Measurements from ENCODE around the gene MR1.

Gene MR1

GRCh38 chr1:181015251-181015615, 18.6 kb upstream of the MR1 start:
- H3K4me3 ChIP-seq (ENCODE audit: low read depth, low read length) = no peak overlapping the region
- TF ChIP-seq POLR2A (IDR thresholded peaks at IDR 0.05; ENCODE audit: extremely low read depth, insufficient read length) = no peak
- TF ChIP-seq MYC (IDR thresholded peaks at IDR 0.05; ENCODE audit: low read depth, low read length) = no peak
- DNase-seq (ENCODE audit: low read depth) = peak; percentile 89

GRCh38 chr1:181016563-181016962, 17.2 kb upstream of the MR1 start:
- H3K4me3 ChIP-seq (ENCODE audit: low read depth, low read length) = no peak overlapping the region

GRCh38 chr1:181018901-181019681, 14.7 kb upstream of the MR1 start:
- no peak for DNase-seq (ENCODE audit: low read depth)
- TF ChIP-seq MYC (IDR thresholded peaks at IDR 0.05; ENCODE audit: low read depth, low read length) (no peak), POLR2A (IDR thresholded peaks at IDR 0.05; ENCODE audit: extremely low read depth, insufficient read length) (no peak), CTCF (IDR thresholded peaks at IDR 0.05; ENCODE audit: low read depth, low read length) (no peak), MAX (IDR thresholded peaks at IDR 0.05; ENCODE audit: low read depth, low read length) (no peak)
- no peak overlapping the region for H3K4me3 ChIP-seq (ENCODE audit: low read depth, low read length)

More at GRCh38 chr1:181016563-181016962, 17.2 kb upstream of the MR1 start:
- TF ChIP-seq CTCF (IDR thresholded peaks at IDR 0.05; ENCODE audit: low read depth, low read length) (no peak), MYC (IDR thresholded peaks at IDR 0.05; ENCODE audit: low read depth, low read length) (no peak), MAX (IDR thresholded peaks at IDR 0.05; ENCODE audit: low read depth, low read length) (no peak), POLR2A (IDR thresholded peaks at IDR 0.05; ENCODE audit: extremely low read depth, insufficient read length) (no peak)
- DNase-seq (ENCODE audit: low read depth) = no peak

GRCh38 chr1:181021159-181021558, 12.6 kb upstream of the MR1 start:
- no peak for DNase-seq (ENCODE audit: low read depth)
- TF ChIP-seq CTCF (IDR thresholded peaks at IDR 0.05; ENCODE audit: low read depth, low read length) (no peak), MYC (IDR thresholded peaks at IDR 0.05; ENCODE audit: low read depth, low read length) (no peak), MAX (IDR thresholded peaks at IDR 0.05; ENCODE audit: low read depth, low read length) (no peak), POLR2A (IDR thresholded peaks at IDR 0.05; ENCODE audit: extremely low read depth, insufficient read length) (no peak)
- H3K4me3 ChIP-seq (ENCODE audit: low read depth, low read length) = peak overlapping the region; percentile 94

GRCh38 chr1:181021811-181022434, 11.9 kb upstream of the MR1 start:
- DNase-seq (ENCODE audit: low read depth) = peak; percentile 87
- peak overlapping the region; percentile 94 for H3K4me3 ChIP-seq (ENCODE audit: low read depth, low read length)
- TF ChIP-seq MYC (IDR thresholded peaks at IDR 0.05; ENCODE audit: low read depth, low read length) (peak; percentile 45; the same call in 1 of the 2 replicates), CTCF (IDR thresholded peaks at IDR 0.05; ENCODE audit: low read depth, low read length) (no peak), MAX (IDR thresholded peaks at IDR 0.05; ENCODE audit: low read depth, low read length) (peak; percentile 3; the same call in 1 of the 2 replicates), POLR2A (IDR thresholded peaks at IDR 0.05; ENCODE audit: extremely low read depth, insufficient read length) (peak; percentile 50)
